Hepatocyte (in vitro differentiated cells): ENCODE data around the gene UBAP1.

Source experiments
- CTCF ChIP-seq: fragments of 200-600 bp; sonication (generic); IDR thresholded peaks from 2 replicates; pipeline ENCODE4 v1.5.1; 2016; ENCODE audit warnings: antibody characterized with exemption, mild to moderate bottlenecking; ENCODE audit not compliant: poor library complexity
- EZH2 ChIP-seq: fragments of 200-600 bp; sonication (generic); IDR thresholded peaks from 2 replicates; pipeline ENCODE4 v1.6.1; 2016; ENCODE audit warnings: antibody characterized with exemption, mild to moderate bottlenecking, borderline replicate concordance
- EZH2phosphoT487 ChIP-seq: fragments of 200-600 bp; sonication (generic); IDR thresholded peaks from one replicate; pipeline ENCODE4 v1.6.1; 2018; ENCODE audit warnings: antibody characterized with exemption, mild to moderate bottlenecking, low read depth, moderate library complexity; ENCODE audit not compliant: unreplicated experiment, severe bottlenecking

GRCh38 chr9:34271265-34272006 is 92.6 kb downstream of the UBAP1 start:
- TF ChIP-seq CTCF = no peak
- no peak for TF ChIP-seq EZH2
- no peak for TF ChIP-seq EZH2phosphoT487
